Fibroblast of lung (primary cell): ENCODE data around the gene ARMH3.

ENCODE experiments used
- CTCF ChIP-seq, 2 donors: IDR thresholded peaks in 1 of 2; conservative IDR thresholded peaks in 1 of 2; 1 replicate in 1 of 2; 2 replicates in 1 of 2; pipeline ENCODE4 v1.5.1; 2011 to 2012; ENCODE audit warnings: low read length in 2 of 2, control low read depth in 1 of 2, inconsistent platforms in 1 of 2, low read depth in 1 of 2, mild to moderate bottlenecking in 1 of 2
- EZH2 ChIP-seq: IDR thresholded peaks from 2 replicates; pipeline ENCODE4 v1.5.1; 2012; ENCODE audit warnings: low read length, control low read depth, mild to moderate bottlenecking; ENCODE audit errors: missing control alignments

GRCh38 chr10:101912561-101913179 lies 143.3 kb downstream of the ARMH3 start:
- TF ChIP-seq CTCF (conservative IDR thresholded peaks at IDR 0.05 in 1 of 2, IDR thresholded peaks at IDR 0.05 in 1 of 2; ENCODE audit: low read depth in 1 of 2, low read length in 2 of 2) (no peak), EZH2 (no peak)
